H1 (cell line): ENCODE data around the gene POLG. TPM values are rescaled to one million over a fixed set of nuclear protein-coding genes. Genes with fewer than 3 reads are reported as not detected.

ENCODE experiments used
- CTCF ChIA-PET: fragments of 300-600 bp; sonication (Branson Sonifier 250); formaldehyde crosslinking; loops from one replicate; lab custom pipeline; 2021; ENCODE audit not compliant: partially characterized antibody; lab: Charles Lee
- POLR2A ChIA-PET: fragments of 300-600 bp; sonication (Branson Sonifier 250); formaldehyde crosslinking; loops from one replicate; lab custom pipeline; 2021; ENCODE audit warnings: inconsistent platforms; ENCODE audit not compliant: partially characterized antibody; lab: Charles Lee
- DNase-seq, 2 experiments: peaks; one replicate each; pipeline versions ENCODE4 v3.0.0 to v3.0.0-alpha.2; 2010 to 2022; ENCODE audit warnings: low spot score in 2 of 2, low read depth in 1 of 2, mixed read lengths in 1 of 2
- FAIRE-seq: peaks from 2 replicates; lab custom pipeline; 2011; peaks lifted over from hg19 to GRCh38; lab: Jason Lieb, UNC
- H2AFZ ChIP-seq: 2 replicates; pipeline ENCODE4 v1.8.1; 2012; ENCODE audit warnings: low read length, inconsistent platforms
- H2AK5ac ChIP-seq: 2 replicates; pipeline ENCODE4 v1.6.1; 2013; ENCODE audit warnings: low read depth, low read length
- H2BK120ac ChIP-seq: replicated peaks from 2 replicates; pipeline ENCODE3; 2013; ENCODE audit warnings: low read depth, low read length, inconsistent platforms
- H2BK12ac ChIP-seq: 2 replicates; pipeline ENCODE4 v1.6.1; 2013; ENCODE audit warnings: low read depth, low read length
- H2BK15ac ChIP-seq: 2 replicates; pipeline ENCODE4 v1.6.1; 2013; ENCODE audit warnings: low read length
- H2BK20ac ChIP-seq: 2 replicates; pipeline ENCODE4 v1.6.1; 2013; ENCODE audit warnings: low read length
- H2BK5ac ChIP-seq: 2 replicates; pipeline ENCODE4 v1.6.1; 2013; ENCODE audit warnings: low read depth, low read length
- H3K14ac ChIP-seq: 2 replicates; pipeline ENCODE4 v1.6.1; 2013; ENCODE audit warnings: inconsistent platforms; ENCODE audit not compliant: insufficient read length
- H3K18ac ChIP-seq: 2 replicates; pipeline ENCODE4 v1.6.1; 2013; ENCODE audit warnings: low read length; ENCODE audit errors: extremely low read depth
- H3K23ac ChIP-seq: 2 replicates; pipeline ENCODE4 v1.6.1; 2013; ENCODE audit warnings: inconsistent platforms; ENCODE audit not compliant: insufficient read length
- H3K23me2 ChIP-seq: 2 replicates; pipeline ENCODE4 v1.6.1; 2013; ENCODE audit warnings: low read depth, low read length
- H3K27ac ChIP-seq: 2 replicates; pipeline ENCODE4 v1.6.1; 2011; ENCODE audit warnings: low read depth, low read length, inconsistent platforms
- H3K27me3 ChIP-seq, 4 experiments: replicated peaks in 1 of 4; 1 replicate in 1 of 4; 2 replicates in 3 of 4; pipeline versions ENCODE4 v1.6.1 to v1.8.1; 2011 to 2013; ENCODE audit warnings: low read length in 3 of 4, mild to moderate bottlenecking in 3 of 4, inconsistent platforms in 2 of 4, mixed read lengths in 2 of 4, moderate library complexity in 1 of 4; ENCODE audit not compliant: control insufficient read depth in 3 of 4, insufficient read depth in 3 of 4; ENCODE audit errors: extremely low read depth in 1 of 4
- H3K36me3 ChIP-seq, 4 experiments: 2 replicates each; pipeline versions ENCODE4 v1.6.1 to v1.8.1; 2011 to 2013; ENCODE audit warnings: mild to moderate bottlenecking in 4 of 4, low read length in 3 of 4, moderate library complexity in 2 of 4, control low read depth in 1 of 4, inconsistent platforms in 1 of 4; ENCODE audit not compliant: insufficient read depth in 4 of 4, control insufficient read depth in 2 of 4
- H3K4ac ChIP-seq: replicated peaks from 2 replicates; pipeline ENCODE3; 2013; ENCODE audit warnings: low read length, low read depth, mixed read lengths, inconsistent platforms; ENCODE audit not compliant: insufficient read length
- H3K4me1 ChIP-seq, 4 experiments: replicated peaks in 1 of 4; 1 replicate in 1 of 4; 2 replicates in 3 of 4; pipeline versions ENCODE4 v1.6.1 to v1.8.1; 2011 to 2013; ENCODE audit warnings: low read length in 3 of 4, inconsistent platforms in 2 of 4, mixed read lengths in 1 of 4; ENCODE audit not compliant: insufficient read depth in 4 of 4, control insufficient read depth in 3 of 4
- H3K4me2 ChIP-seq, 2 experiments: 2 replicates each; pipeline versions ENCODE4 v1.6.1 to v1.8.1; 2011 to 2013; ENCODE audit warnings: low read depth in 2 of 2, low read length in 2 of 2, control low read depth in 1 of 2, inconsistent platforms in 1 of 2, mild to moderate bottlenecking in 1 of 2; ENCODE audit not compliant: insufficient read depth in 1 of 2
- H3K4me3 ChIP-seq, 4 experiments: fragments of 200-600, 300-600 bp in 1 of 4; sonication (generic), shearing (Covaris generic), sonication (Bioruptor Twin) in 1 of 4; 2 replicates each; pipeline versions ENCODE4 v1.5.1 to v1.8.1; 2011 to 2016; ENCODE audit warnings: low read length in 4 of 4, low read depth in 3 of 4, control low read depth in 2 of 4, inconsistent platforms in 2 of 4, mild to moderate bottlenecking in 2 of 4, mixed read lengths in 1 of 4, moderate library complexity in 1 of 4; ENCODE audit not compliant: insufficient read depth in 2 of 4; ENCODE audit errors: extremely low read depth in 1 of 4
- H3K56ac ChIP-seq: replicated peaks from 2 replicates; pipeline ENCODE3; 2013; ENCODE audit warnings: low read depth, mild to moderate bottlenecking, mixed read lengths, low read length, inconsistent platforms; ENCODE audit not compliant: insufficient read length
- H3K79me1 ChIP-seq: 2 replicates; pipeline ENCODE4 v1.6.1; 2013; ENCODE audit warnings: low read depth, low read length, control low read depth
- H3K79me2 ChIP-seq, 2 experiments: 2 replicates each; pipeline versions ENCODE4 v1.6.1 to v1.8.1; 2012 to 2013; ENCODE audit warnings: low read length in 2 of 2, mild to moderate bottlenecking in 2 of 2, inconsistent platforms in 1 of 2; ENCODE audit not compliant: insufficient read depth in 2 of 2, control insufficient read depth in 1 of 2
- H3K9ac ChIP-seq, 4 experiments: replicated peaks in 1 of 4; 1 replicate in 1 of 4; 2 replicates in 3 of 4; pipeline versions ENCODE4 v1.6.1 to v1.8.1; 2011 to 2013; ENCODE audit warnings: low read depth in 3 of 4, low read length in 3 of 4, control low read depth in 2 of 4, mild to moderate bottlenecking in 2 of 4, moderate library complexity in 2 of 4, inconsistent platforms in 1 of 4; ENCODE audit errors: extremely low read depth in 1 of 4
- H3K9me3 ChIP-seq, 2 experiments: 2 replicates each; pipeline versions ENCODE4 v1.6.1 to v1.8.1; 2012 to 2013; ENCODE audit warnings: mild to moderate bottlenecking in 2 of 2, moderate library complexity in 2 of 2, control low read depth in 1 of 2, inconsistent platforms in 1 of 2, low read depth in 1 of 2, low read length in 1 of 2, mixed read lengths in 1 of 2; ENCODE audit not compliant: insufficient read depth in 2 of 2
- H4K20me1 ChIP-seq, 2 experiments: replicated peaks in 1 of 2; 2 replicates each; pipeline versions ENCODE3 to v1.8.1; 2011 to 2013; ENCODE audit warnings: inconsistent platforms in 2 of 2, low read length in 2 of 2, mild to moderate bottlenecking in 1 of 2; ENCODE audit not compliant: insufficient read depth in 2 of 2, control insufficient read depth in 1 of 2
- H4K5ac ChIP-seq: 2 replicates; pipeline ENCODE4 v1.6.1; 2013; ENCODE audit warnings: low read length, low read depth, mixed read lengths, inconsistent platforms; ENCODE audit not compliant: insufficient read length
- H4K8ac ChIP-seq: 2 replicates; pipeline ENCODE4 v1.8.0; 2013; ENCODE audit warnings: mild to moderate bottlenecking, moderate library complexity, low read length, inconsistent platforms; ENCODE audit not compliant: insufficient read depth; ENCODE audit errors: extremely low read depth
- H4K91ac ChIP-seq: replicated peaks from 2 replicates; pipeline ENCODE3; 2013; ENCODE audit warnings: low read length, mixed read lengths, inconsistent platforms; ENCODE audit not compliant: insufficient read length
- CTBP2 ChIP-seq: IDR thresholded peaks from 2 replicates; pipeline ENCODE4 v1.7.0; 2011; ENCODE audit warnings: borderline replicate concordance, mild to moderate bottlenecking, moderate library complexity, mixed read lengths, low read length; ENCODE audit not compliant: insufficient read depth, insufficient read length
- FOSL1 ChIP-seq: IDR thresholded peaks from 2 replicates; pipeline ENCODE4 v1.6.1; 2011; ENCODE audit warnings: mild to moderate bottlenecking, low read depth, low read length, moderate library complexity; ENCODE audit not compliant: insufficient read depth
- HDAC2 ChIP-seq, 2 experiments: fragments of 300-600 bp in 1 of 2; sonication (generic) in 1 of 2; IDR thresholded peaks; 2 replicates each; pipeline ENCODE4 v1.6.1; 2011 to 2012; ENCODE audit warnings: low read depth in 2 of 2, low read length in 2 of 2, mild to moderate bottlenecking in 2 of 2, moderate library complexity in 2 of 2, borderline replicate concordance in 1 of 2, inconsistent platforms in 1 of 2
- HDAC6 ChIP-seq: IDR thresholded peaks from one replicate; pipeline ENCODE4 v1.7.1; 2012; ENCODE audit warnings: low read depth, mild to moderate bottlenecking, inconsistent platforms, low read length, moderate library complexity
- RBBP5 ChIP-seq: IDR thresholded peaks from 2 replicates; pipeline ENCODE4 v1.7.1; 2012; ENCODE audit warnings: low read depth, mild to moderate bottlenecking, inconsistent platforms, low read length, moderate library complexity, borderline replicate concordance
- SUZ12 ChIP-seq: fragments of 200-600 bp; sonication (generic); IDR thresholded peaks from 2 replicates; pipeline ENCODE4 v1.6.1; 2012; ENCODE audit warnings: mild to moderate bottlenecking, inconsistent platforms, low read length, moderate library complexity, mixed read lengths
- TAF7 ChIP-seq: optimal IDR thresholded peaks from 2 replicates; pipeline ENCODE3; 2011; ENCODE audit warnings: low read depth, mild to moderate bottlenecking, inconsistent platforms, low read length, moderate library complexity, borderline replicate concordance
- TEAD4 ChIP-seq: IDR thresholded peaks from 2 replicates; pipeline ENCODE4 v1.6.1; 2012; ENCODE audit warnings: low read depth, low read length, inconsistent platforms, mixed read lengths
- ZNF274 ChIP-seq: IDR thresholded peaks from 2 replicates; pipeline ENCODE4 v1.7.0; 2012; ENCODE audit warnings: low read length, borderline replicate concordance; ENCODE audit errors: extremely low read depth
- WGBS, 2 experiments: shearing (Covaris generic) in 1 of 2; methylation state at CpG; one replicate each; pipeline versions ENCODE4 v1.1.6 to v1.1.7; 2013 to 2015; ENCODE audit warnings: low lambda C conversion rate in 2 of 2, mixed read lengths in 2 of 2, inconsistent platforms in 1 of 2, low coverage in 1 of 2, missing lambda C conversion rate in 1 of 2; ENCODE audit not compliant: insufficient replicate concordance in 2 of 2, insufficient coverage in 1 of 2, insufficient read length in 1 of 2; ENCODE audit errors: extremely low coverage in 1 of 2, missing lambda C conversion rate in 1 of 2; 5-methylcytosine and 5-hydroxymethylcytosine counted together
- polyA plus RNA-seq, 7 experiments: library from polyadenylated mRNA; depleted of rRNA in 3 of 7; stranded (reverse) in 5 of 7; unstranded in 2 of 7; fragments of >200 nt in 5 of 7; fragments of 200-250 nt in 2 of 7; gene quantifications; 1 replicate in 5 of 7; 2 replicates in 1 of 7; 4 replicates in 1 of 7; pipeline versions ENCODE4 v1.2.1 to v1.2.3, GENCODE V29; 2011 to 2013; ENCODE audit warnings: missing spikeins in 2 of 7, mixed read lengths in 2 of 7
- total RNA-seq: library from RNA; stranded (reverse); fragmentation: NEBNext Ultra II Directional; extraction: Animal tissue kit (Norgen Biotek cat#: 25700); gene quantifications from 2 replicates; pipeline ENCODE4 v1.2.1, GENCODE V29; 2021
- TF ChIP-seq, protein P1 (sequence below): IDR thresholded peaks from 2 replicates; pipeline ENCODE4 v1.6.1; 2011; ENCODE audit warnings: low read length, improper control_type of control experiment

The POLG gene
- total and polyA plus RNA-seq, 2 of the 8 experiments (the other 6 are each of a cell fraction or from before 2014, with no cell fraction given): 14.8 to 52.3 TPM

GRCh38 chr15:89363770-89364169, 29.1 kb upstream of the POLG start:
- Histone ChIP-seq H3K18ac (no peak overlapping the region), H3K4me1 (peaks cover 4 to 34% (median 19%) of the 10 kb centered on the region in 4 experiments), H3K27me3 (peaks cover 97 to 100% (median 99%) of the 10 kb centered on the region in 4 experiments), H3K23ac (no peak overlapping the region), H3K9me3 (no peaks in the 10 kb centered on the region; a peak in 1 of 4 replicates), H3K14ac (no peak overlapping the region), H4K20me1 (peaks cover 20 to 43% of the 10 kb centered on the region in 2 experiments), H3K4ac (no peak overlapping the region), H3K56ac (no peak overlapping the region), H4K8ac (no peak overlapping the region), H3K9ac (no peak overlapping the region), H2BK12ac (no peak overlapping the region), H2BK120ac (no peak overlapping the region), H3K27ac (no peak overlapping the region), H3K79me1 (no peaks in the 10 kb centered on the region), H3K36me3 (peaks cover 0 to 7% (median 0%) of the 10 kb centered on the region in 4 experiments; a peak in 1 of 8 replicates), H2AFZ (no peak overlapping the region), H3K23me2 (peaks cover 4% of the 10 kb centered on the region; the same call in 1 of the 2 replicates), H4K91ac (no peak overlapping the region), H3K4me3 (no peak overlapping the region), H2BK20ac (no peak overlapping the region), H2BK5ac (no peak overlapping the region), H4K5ac (no peak overlapping the region), H2AK5ac (no peak overlapping the region), H3K4me2 (no peak overlapping the region), H2BK15ac (no peak overlapping the region), H3K79me2 (no peaks in the 10 kb centered on the region)
- FAIRE-seq: no peak
- DNase-seq: no peak
- no peak for TF ChIP-seq TEAD4
- TF ChIP-seq CTBP2: no peak
- TF ChIP-seq TAF7: no peak
- TF ChIP-seq ZNF274: no peak
- TF ChIP-seq SUZ12: no peak
- no peak for TF ChIP-seq RBBP5
- TF ChIP-seq, protein P1, sequence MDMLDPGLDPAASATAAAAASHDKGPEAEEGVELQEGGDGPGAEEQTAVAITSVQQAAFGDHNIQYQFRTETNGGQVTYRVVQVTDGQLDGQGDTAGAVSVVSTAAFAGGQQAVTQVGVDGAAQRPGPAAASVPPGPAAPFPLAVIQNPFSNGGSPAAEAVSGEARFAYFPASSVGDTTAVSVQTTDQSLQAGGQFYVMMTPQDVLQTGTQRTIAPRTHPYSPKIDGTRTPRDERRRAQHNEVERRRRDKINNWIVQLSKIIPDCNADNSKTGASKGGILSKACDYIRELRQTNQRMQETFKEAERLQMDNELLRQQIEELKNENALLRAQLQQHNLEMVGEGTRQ: no peak
- no peak for TF ChIP-seq HDAC6
- no peak for TF ChIP-seq FOSL1
- TF ChIP-seq HDAC2 (IDR thresholded peaks at IDR 0.05; ENCODE audit: borderline replicate concordance in 1 of 2, low read depth in 2 of 2, low read length in 2 of 2): no peak
- ChIA-PET CTCF (interaction anchor here (1.1 to 18.6 kb wide), 7 partner anchors 8 to 108 kb away, joined by 3 to 412 read pairs (median 6); no protein-coding TSS in a partner anchor), POLR2A (interaction anchor here (1.1 to 2.0 kb wide), 3 partner anchors 13 to 46 kb away, joined by 3 to 7 read pairs (median 4); no protein-coding TSS in a partner anchor)
- 49% methylated on average over 4 of the region's 4 CpGs; no CpG with 5 or more reads in 1 of the 2 experiments for WGBS, 2 experiments
